Frontal cortex (tissue), 4 donors: ENCODE measurements around the gene ZDHHC18. TPM values are rescaled to one million over a fixed set of nuclear protein-coding genes. Genes with fewer than 3 reads are reported as not detected.
A peak's percentile ranks its signal among the peaks of the same experiment; 100 is the strongest.
"Not testable (repeated sequence)": the region's sequence is repeated elsewhere in the genome, so short reads cannot be mapped to it uniquely, and the experiment has no call there.

ENCODE experiments used
- DNase-seq, 2 donors: peaks; one replicate each; pipeline ENCODE4 v3.0.0; 2012; ENCODE audit warnings: low spot score in 2 of 2
- FAIRE-seq: peaks from 2 replicates; lab custom pipeline; 2012; peaks lifted over from hg19 to GRCh38; lab: Jason Lieb, UNC
- total RNA-seq: library from RNA; depleted of rRNA; stranded (reverse); fragments of >200 nt; gene quantifications from one replicate; pipeline ENCODE4 v1.2.3, GENCODE V29; 2014
- donor health status: control.
- donor health status: control.
- donor health status: control.

ZDHHC18 gene
- total RNA-seq, 1 donor from 2014 or later: 5.7 TPM

DNA sequence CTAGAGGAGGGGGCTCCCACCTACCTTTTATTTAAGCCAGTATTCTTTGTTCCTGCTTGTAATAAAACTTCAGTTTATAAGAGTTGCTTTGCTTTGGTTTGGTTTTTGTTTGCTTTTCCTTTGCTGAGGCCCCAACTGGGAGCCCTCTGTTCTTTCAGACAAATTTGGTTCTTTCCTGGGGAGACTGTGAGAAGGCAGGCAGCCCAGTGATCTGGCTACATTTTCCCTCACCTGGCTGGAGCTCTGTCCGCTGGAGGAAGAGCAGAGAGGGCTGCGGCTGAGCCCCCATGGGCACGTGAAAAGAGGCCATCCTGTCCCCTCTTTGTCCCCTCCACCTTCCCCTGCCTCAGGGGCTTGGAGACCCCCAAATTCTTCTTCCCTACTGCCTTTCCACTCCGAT, 29.1 kb downstream of the ZDHHC18 start:
- FAIRE-seq (no peak), DNase-seq (no peak)

GRCh38 chr1:26856181-26856580, 29.7 kb downstream of the ZDHHC18 start:
- FAIRE-seq: no peak
- no peak for DNase-seq

GRCh38 chr1:26856604-26857469, 30.3 kb downstream of the ZDHHC18 start:
- FAIRE-seq (no peak), DNase-seq (no peak)

DNA sequence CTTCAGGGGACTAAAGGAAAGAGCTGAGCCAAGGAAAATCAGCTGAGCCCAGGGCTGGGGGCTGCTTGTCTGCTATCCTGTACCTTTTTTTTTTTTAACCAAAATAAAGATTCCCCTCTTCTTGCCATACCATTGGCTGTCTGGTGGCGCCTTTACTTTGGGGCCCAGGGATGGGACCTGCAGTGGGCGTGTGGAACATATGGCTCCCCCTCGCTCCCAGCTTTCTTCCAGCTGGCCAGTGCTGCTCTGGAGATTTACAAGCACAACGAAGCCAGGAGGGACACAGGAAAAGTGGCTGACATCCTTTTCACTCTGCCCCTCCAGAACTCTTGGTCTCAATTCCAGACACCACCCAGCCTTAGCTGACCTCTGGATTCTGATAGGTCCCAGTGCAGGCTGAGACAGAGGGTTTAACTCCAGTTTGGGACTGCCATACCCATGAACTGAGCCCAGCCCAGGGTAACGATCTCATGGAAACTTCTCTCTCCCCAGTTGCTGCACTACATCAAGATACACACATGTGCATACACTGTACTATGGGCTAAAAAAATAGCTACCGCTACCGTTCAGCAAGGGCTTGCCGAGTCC, 31.1 kb downstream of the ZDHHC18 start:
- DNase-seq (no peak), FAIRE-seq (no peak)

- DNase-seq: no peak
- no peak for FAIRE-seq
Measured at GRCh38 chr1:26858160-26858559, 31.7 kb downstream of the ZDHHC18 start.

DNA sequence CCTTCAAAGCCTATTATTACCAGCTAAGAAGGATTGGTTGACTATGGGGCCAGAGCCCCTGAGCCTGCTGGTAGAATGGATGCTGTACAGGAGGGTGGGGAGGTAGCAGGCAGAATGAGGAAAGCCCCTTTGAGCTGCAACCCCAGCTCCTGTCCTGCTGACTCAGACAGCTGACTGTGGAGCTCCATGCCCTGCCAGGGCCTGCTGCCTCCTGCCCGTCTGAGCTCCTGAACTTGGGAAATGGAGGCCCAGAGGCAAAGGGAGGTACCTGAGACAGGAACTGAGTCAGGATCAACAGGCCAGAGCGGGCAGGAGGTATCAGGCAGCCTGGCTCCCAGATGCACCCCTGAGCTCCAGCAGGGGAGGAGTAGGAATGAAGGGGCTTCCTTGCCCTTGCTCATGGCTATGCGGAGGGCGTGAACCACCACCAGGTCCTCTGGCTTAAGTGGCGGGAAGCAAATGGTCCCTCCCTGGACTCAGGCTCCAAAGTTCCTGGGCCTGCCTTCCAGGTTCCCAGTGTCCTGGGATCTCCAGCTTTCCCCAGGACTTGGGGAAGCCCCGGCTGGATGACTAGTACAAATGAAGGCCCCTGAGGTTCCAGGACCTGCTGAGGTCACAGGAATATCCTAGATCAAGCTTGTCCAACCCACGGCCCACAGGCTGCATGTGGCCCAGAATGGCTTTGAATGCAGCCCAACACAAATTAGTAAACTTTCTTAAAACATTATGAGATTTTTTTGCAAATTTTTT, 32.6 kb downstream of the ZDHHC18 start:
- FAIRE-seq (no peak), DNase-seq (no peak)

DNA sequence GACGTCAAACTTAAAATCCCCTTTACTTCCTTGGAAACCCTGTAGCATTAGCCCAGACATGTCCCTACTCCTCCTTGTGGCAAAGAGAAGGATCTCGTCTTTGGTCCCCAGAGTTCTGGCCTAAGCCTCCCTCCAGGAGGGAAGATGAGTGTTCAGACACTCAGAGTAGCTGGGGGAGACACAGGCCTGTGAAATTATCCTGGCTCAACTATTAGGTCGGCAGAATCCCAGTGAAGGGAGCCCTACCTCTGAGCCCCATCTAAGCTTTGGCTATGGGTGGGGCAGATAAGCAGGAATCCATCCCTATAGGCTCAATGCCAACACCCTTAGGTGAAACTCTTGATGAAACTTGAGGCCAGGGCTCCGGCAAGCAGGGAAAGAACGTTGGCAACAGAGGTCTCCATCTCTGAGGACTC, 34.8 kb downstream of the ZDHHC18 start:
- FAIRE-seq: no peak

DNA sequence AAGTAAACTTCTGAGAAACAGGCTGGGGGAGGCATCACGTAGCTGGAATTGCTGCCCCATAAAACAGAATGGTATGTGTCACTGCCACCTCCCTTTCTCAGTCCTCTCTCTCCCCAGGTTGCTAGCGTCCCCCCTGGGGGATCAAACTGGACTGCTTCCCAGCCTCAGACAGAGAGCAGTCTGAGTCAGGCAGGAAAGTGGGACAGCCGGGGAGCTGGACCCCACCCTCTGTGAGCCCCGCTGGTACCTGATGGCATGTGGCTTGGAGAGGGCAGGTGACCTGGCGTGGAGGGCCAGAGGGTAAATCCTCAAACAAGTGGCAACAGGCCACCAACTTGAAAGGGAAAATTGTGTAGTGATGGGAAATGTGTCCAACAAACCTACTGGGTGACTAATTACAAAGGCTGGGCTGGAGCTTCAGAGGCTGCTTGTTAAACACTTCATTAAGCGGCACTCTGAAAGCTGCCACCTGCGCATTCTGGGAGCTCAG, 35.4 kb downstream of the ZDHHC18 start:
- no peak for FAIRE-seq

More for the DNA sequence above, 34.8 kb downstream of the ZDHHC18 start:
- DNase-seq: no peak

GRCh38 chr1:26862781-26863684, 36.5 kb downstream of the ZDHHC18 start, which contains the start of gene SFN:
TSS of gene SFN (plus strand) at chr1:26863149. CDS start at chr1:26863213, 64 bp downstream.
- no peak for DNase-seq

More for the DNA sequence above, 35.4 kb downstream of the ZDHHC18 start:
- no peak for DNase-seq

GRCh38 chr1:26863685-26864077, 37.2 kb downstream of the ZDHHC18 start:
- FAIRE-seq: no peak

More at GRCh38 chr1:26862781-26863684, 36.5 kb downstream of the ZDHHC18 start, which contains the start of gene SFN:
- FAIRE-seq: no peak

GRCh38 chr1:26864610-26865480, 38.4 kb downstream of the ZDHHC18 start:
- FAIRE-seq (peak; percentile 8), DNase-seq (peak; percentile 90 to 94)

More at GRCh38 chr1:26863685-26864077, 37.2 kb downstream of the ZDHHC18 start:
- DNase-seq: no peak

DNA sequence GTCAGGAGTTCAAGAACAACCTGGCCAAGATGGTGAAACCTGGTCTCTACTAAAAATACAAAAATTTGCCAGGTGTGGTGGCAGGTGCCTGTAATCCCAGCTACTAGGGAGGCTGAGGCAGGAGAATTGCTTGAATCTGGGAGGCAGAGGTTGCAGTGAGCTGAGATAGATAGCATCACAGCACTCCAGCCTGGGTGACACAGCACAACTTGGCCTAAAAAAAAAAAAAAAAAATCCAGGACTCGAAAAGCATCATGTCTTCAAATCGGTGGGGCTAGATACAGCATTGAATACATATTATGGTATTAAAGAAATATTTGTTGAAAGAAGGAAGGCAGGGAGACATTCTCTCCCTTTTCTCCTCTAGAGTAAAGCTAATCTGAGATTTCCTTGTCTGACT, 46.6 kb downstream of the ZDHHC18 start:
- DNase-seq, FAIRE-seq: not testable (repeated sequence)

DNA sequence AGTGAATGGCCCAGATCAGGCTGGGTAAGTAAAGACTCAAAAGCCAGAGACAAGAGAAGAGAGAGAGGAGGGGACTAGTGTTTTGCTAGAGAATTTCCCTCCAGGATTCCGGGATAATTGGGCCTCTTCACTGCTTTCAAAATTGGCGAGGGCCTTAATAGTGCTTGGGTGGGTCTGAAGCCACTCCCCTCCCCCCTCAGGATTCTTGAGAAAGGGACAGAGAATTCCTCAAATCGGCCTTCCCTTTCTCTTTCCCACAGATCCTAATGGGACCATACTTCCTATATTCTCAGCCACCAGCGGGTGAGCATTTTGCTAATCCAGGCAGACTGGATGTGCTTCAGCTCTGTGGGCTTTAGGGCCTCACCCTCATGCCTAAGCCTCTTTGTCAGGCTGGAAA, 48.4 kb downstream of the ZDHHC18 start:
- FAIRE-seq (no peak), DNase-seq (no peak)

- no peak for DNase-seq
- no peak for FAIRE-seq
Measured at GRCh38 chr1:26877326-26877725, 50.8 kb downstream of the ZDHHC18 start.

- no peak for FAIRE-seq
Measured at GRCh38 chr1:26879793-26880192, 53.3 kb downstream of the ZDHHC18 start.

GRCh38 chr1:26881611-26882010, 55.1 kb downstream of the ZDHHC18 start:
- not testable (repeated sequence) for DNase-seq, FAIRE-seq

More at GRCh38 chr1:26879793-26880192, 53.3 kb downstream of the ZDHHC18 start:
- DNase-seq: no peak

DNA sequence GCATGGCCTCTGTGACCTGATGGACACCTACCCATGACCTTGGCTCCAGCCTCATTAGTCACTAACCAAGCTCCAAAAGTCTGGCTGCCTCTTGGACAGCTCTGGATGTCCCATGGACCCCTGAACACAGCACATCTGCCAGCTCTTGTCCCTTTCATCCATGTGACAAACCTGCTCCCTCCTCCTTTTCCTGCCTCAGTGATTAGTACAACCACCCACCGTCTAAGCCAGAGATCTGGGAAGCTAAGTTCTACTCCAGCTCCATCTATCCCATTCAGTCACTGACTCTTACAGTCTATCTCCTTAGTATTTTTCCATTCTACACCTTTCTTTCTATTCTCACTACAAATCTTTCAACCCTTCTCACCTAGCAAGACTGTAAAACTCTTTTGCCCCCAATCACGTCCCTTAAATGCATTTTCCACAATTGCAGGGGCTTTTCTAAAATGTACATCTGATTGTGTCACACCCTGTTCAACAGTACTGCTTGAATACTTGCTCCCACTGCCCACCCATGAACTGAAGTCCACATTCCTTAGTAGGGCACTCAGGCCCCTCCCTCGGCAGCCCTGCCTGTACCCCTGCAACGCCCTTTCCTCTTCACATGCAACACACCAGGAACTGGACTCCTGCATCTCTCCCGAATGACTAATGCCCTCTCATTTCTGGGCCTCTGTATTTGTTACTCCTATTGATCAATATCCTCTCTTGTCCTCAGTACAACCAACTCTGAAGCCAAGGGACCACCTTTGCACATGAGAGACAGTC, 56.4 kb downstream of the ZDHHC18 start:
- DNase-seq (no peak), FAIRE-seq (no peak)
